ENCODE measurements around the gene MRLN.
"Not testable (repeated sequence)": the region's sequence is repeated elsewhere in the genome, so short reads cannot be mapped to it uniquely, and the experiment has no call there.

The MRLN gene

GRCh38 chr10:59750155-59750945 lies 2.9 kb downstream of the MRLN start:
- Histone ChIP-seq H3K14ac (ENCODE audit: low read length) (peak overlapping the region; percentile 42), H3K27ac (replicated peaks; ENCODE audit: low read length) (no peak overlapping the region), H4K8ac (ENCODE audit: low read depth, low read length) (no peak overlapping the region), H3K4me3 (ENCODE audit: low read length in 2 of 2) (no peak overlapping the region), H3K23ac (ENCODE audit: low read depth, low read length, poor library complexity) (no peak overlapping the region), H3K27me3 (ENCODE audit: control insufficient read depth in 3 of 3, insufficient read depth in 3 of 3, low read depth in 1 of 3, low read length in 3 of 3) (no peaks in the 10 kb centered on the region), H2AFZ (ENCODE audit: low read length) (no peak overlapping the region), H3K4me1 (ENCODE audit: control insufficient read depth in 2 of 2, insufficient read depth in 1 of 2, low read depth in 1 of 2, low read length in 2 of 2) (no peaks in the 10 kb centered on the region), H2BK5ac (ENCODE audit: low read length) (no peak overlapping the region), H3K36me3 (replicated peaks in 1 of 2; ENCODE audit: control insufficient read depth in 2 of 2, insufficient read depth in 2 of 2, low read length in 2 of 2) (no peaks in the 10 kb centered on the region), H3K4ac (ENCODE audit: low read length) (no peak overlapping the region), H3K4me2 (ENCODE audit: insufficient read depth, low read length, poor library complexity, severe bottlenecking) (no peak overlapping the region), H3K9me3 (replicated peaks in 1 of 2; ENCODE audit: control insufficient read depth in 2 of 2, insufficient read depth in 1 of 2, low read depth in 1 of 2, low read length in 2 of 2) (no peaks in the 10 kb centered on the region), H2AK5ac (ENCODE audit: low read depth, low read length) (no peak overlapping the region), H2BK12ac (ENCODE audit: low read length) (no peak overlapping the region), H3K9ac (ENCODE audit: low read depth, low read length, poor library complexity) (no peak overlapping the region), H3K79me1 (ENCODE audit: low read depth, low read length) (no peaks in the 10 kb centered on the region), H4K91ac (ENCODE audit: low read depth, low read length, poor library complexity) (no peak overlapping the region), H3K18ac (ENCODE audit: low read length) (no peak overlapping the region), H2BK15ac (ENCODE audit: low read length) (no peak overlapping the region), H2BK120ac (ENCODE audit: low read depth, low read length) (no peak overlapping the region)
- no CpG with 5 or more reads among the region's 12 CpGs for WGBS, 2 donors (ENCODE audit: extremely low coverage in 2 of 2, insufficient read length in 2 of 2, insufficient replicate concordance in 1 of 2)
- no peak for DNase-seq (ENCODE audit: low spot score)

DNA sequence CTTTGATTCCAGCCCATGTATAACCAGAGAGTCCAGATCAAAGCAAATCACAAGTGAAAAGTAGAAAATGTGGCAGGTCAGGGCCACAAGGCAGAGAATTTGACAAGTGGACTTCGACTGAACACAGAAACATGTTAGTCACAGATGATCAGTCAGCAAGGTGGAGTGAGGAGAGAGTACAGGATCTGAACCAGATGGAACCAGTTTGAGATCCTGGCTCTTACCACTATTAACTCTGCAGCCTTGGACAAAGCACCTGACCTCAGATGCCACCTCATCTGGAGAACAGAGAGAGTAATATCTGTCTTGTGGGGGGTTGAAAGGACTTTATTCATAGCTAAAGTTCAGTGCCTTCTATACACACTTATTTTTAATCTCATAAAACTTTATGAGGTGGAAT lies 4.4 kb downstream of the MRLN start:
- Histone ChIP-seq H3K36me3 (replicated peaks in 1 of 2; ENCODE audit: control insufficient read depth in 2 of 2, insufficient read depth in 2 of 2, low read length in 2 of 2) (no peaks in the 10 kb centered on the region), H2AK5ac (ENCODE audit: low read depth, low read length) (no peak overlapping the region), H3K27me3 (ENCODE audit: control insufficient read depth in 3 of 3, insufficient read depth in 3 of 3, low read depth in 1 of 3, low read length in 3 of 3) (no peaks in the 10 kb centered on the region), H2BK15ac (ENCODE audit: low read length) (no peak overlapping the region), H2BK5ac (ENCODE audit: low read length) (no peak overlapping the region), H3K27ac (replicated peaks; ENCODE audit: low read length) (no peak overlapping the region), H3K4ac (ENCODE audit: low read length) (no peak overlapping the region), H3K4me1 (ENCODE audit: control insufficient read depth in 2 of 2, insufficient read depth in 1 of 2, low read depth in 1 of 2, low read length in 2 of 2) (no peaks in the 10 kb centered on the region), H4K91ac (ENCODE audit: low read depth, low read length, poor library complexity) (no peak overlapping the region), H2BK120ac (ENCODE audit: low read depth, low read length) (no peak overlapping the region), H2AFZ (ENCODE audit: low read length) (no peak overlapping the region), H3K4me2 (ENCODE audit: insufficient read depth, low read length, poor library complexity, severe bottlenecking) (no peak overlapping the region), H3K9me3 (replicated peaks in 1 of 2; ENCODE audit: control insufficient read depth in 2 of 2, insufficient read depth in 1 of 2, low read depth in 1 of 2, low read length in 2 of 2) (no peaks in the 10 kb centered on the region), H3K18ac (ENCODE audit: low read length) (no peak overlapping the region), H3K23ac (ENCODE audit: low read depth, low read length, poor library complexity) (no peak overlapping the region), H4K8ac (ENCODE audit: low read depth, low read length) (no peak overlapping the region), H3K4me3 (ENCODE audit: low read length in 2 of 2) (no peak overlapping the region), H3K9ac (ENCODE audit: low read depth, low read length, poor library complexity) (no peak overlapping the region), H3K79me1 (ENCODE audit: low read depth, low read length) (no peaks in the 10 kb centered on the region), H2BK12ac (ENCODE audit: low read length) (no peak overlapping the region), H3K14ac (ENCODE audit: low read length) (no peak overlapping the region)
- no peak for DNase-seq (ENCODE audit: low spot score)
- WGBS, 2 donors (ENCODE audit: extremely low coverage in 2 of 2, insufficient read length in 2 of 2, insufficient replicate concordance in 1 of 2), result no CpG with 5 or more reads among the region's 1 CpG

- Histone ChIP-seq H3K9ac (ENCODE audit: low read depth, low read length, poor library complexity) (no peak overlapping the region), H3K9me3 (replicated peaks in 1 of 2; ENCODE audit: control insufficient read depth in 2 of 2, insufficient read depth in 1 of 2, low read depth in 1 of 2, low read length in 2 of 2) (no peaks in the 10 kb centered on the region), H4K8ac (ENCODE audit: low read depth, low read length) (no peak overlapping the region), H3K14ac (ENCODE audit: low read length) (no peak overlapping the region), H3K27ac (replicated peaks; ENCODE audit: low read length) (no peak overlapping the region), H3K4me3 (ENCODE audit: low read length in 2 of 2) (no peak overlapping the region), H3K23ac (ENCODE audit: low read depth, low read length, poor library complexity) (no peak overlapping the region), H3K4ac (ENCODE audit: low read length) (no peak overlapping the region), H3K18ac (ENCODE audit: low read length) (no peak overlapping the region), H3K27me3 (ENCODE audit: control insufficient read depth in 3 of 3, insufficient read depth in 3 of 3, low read depth in 1 of 3, low read length in 3 of 3) (no peaks in the 10 kb centered on the region), H2BK5ac (ENCODE audit: low read length) (no peak overlapping the region), H2AFZ (ENCODE audit: low read length) (no peak overlapping the region), H2BK120ac (ENCODE audit: low read depth, low read length) (no peak overlapping the region), H2BK12ac (ENCODE audit: low read length) (no peak overlapping the region), H2BK15ac (ENCODE audit: low read length) (no peak overlapping the region), H3K4me1 (ENCODE audit: control insufficient read depth in 2 of 2, insufficient read depth in 1 of 2, low read depth in 1 of 2, low read length in 2 of 2) (no peaks in the 10 kb centered on the region), H3K36me3 (replicated peaks in 1 of 2; ENCODE audit: control insufficient read depth in 2 of 2, insufficient read depth in 2 of 2, low read length in 2 of 2) (no peaks in the 10 kb centered on the region), H4K91ac (ENCODE audit: low read depth, low read length, poor library complexity) (no peak overlapping the region), H2AK5ac (ENCODE audit: low read depth, low read length) (no peak overlapping the region), H3K79me1 (ENCODE audit: low read depth, low read length) (no peaks in the 10 kb centered on the region), H3K4me2 (ENCODE audit: insufficient read depth, low read length, poor library complexity, severe bottlenecking) (no peak overlapping the region)
- no peak for DNase-seq (ENCODE audit: low spot score)
- WGBS, 2 donors (ENCODE audit: extremely low coverage in 2 of 2, insufficient read length in 2 of 2, insufficient replicate concordance in 1 of 2), result no CpG with 5 or more reads among the region's 2 CpGs
These were observed 8.0 kb downstream of the MRLN start for GRCh38 chr10:59745163-59745650.

DNA sequence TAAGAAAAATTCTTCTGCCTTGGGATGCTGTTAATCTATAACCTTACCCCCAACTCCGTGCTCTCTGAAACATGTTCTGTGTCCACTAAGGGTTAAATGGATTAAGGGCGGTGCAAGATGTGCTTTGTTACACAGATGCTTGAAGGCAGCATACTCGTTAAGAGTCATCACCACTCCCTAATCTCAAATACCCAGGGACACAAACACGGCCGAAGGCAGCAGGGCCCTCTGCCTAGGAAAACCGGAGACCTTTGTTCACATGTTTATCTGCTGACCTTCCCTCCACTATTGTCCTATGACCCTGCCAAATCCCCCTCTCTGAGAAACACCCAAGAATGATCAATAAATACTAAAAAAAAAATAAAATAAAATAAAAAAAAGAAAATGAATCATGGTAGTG lies 8.5 kb downstream of the MRLN start:
- H2BK15ac ChIP-seq (ENCODE audit: low read length); H3K14ac ChIP-seq (ENCODE audit: low read length); H4K91ac ChIP-seq (ENCODE audit: low read depth, low read length, poor library complexity); H3K23ac ChIP-seq (ENCODE audit: low read depth, low read length, poor library complexity); H3K18ac ChIP-seq (ENCODE audit: low read length); DNase-seq (ENCODE audit: low spot score); H3K9me3 ChIP-seq (replicated peaks in 1 of 2; ENCODE audit: control insufficient read depth in 2 of 2, insufficient read depth in 1 of 2, low read depth in 1 of 2, low read length in 2 of 2); H3K36me3 ChIP-seq (replicated peaks in 1 of 2; ENCODE audit: control insufficient read depth in 2 of 2, insufficient read depth in 2 of 2, low read length in 2 of 2); H3K79me1 ChIP-seq (ENCODE audit: low read depth, low read length); H3K27me3 ChIP-seq (ENCODE audit: control insufficient read depth in 3 of 3, insufficient read depth in 3 of 3, low read depth in 1 of 3, low read length in 3 of 3); H2AK5ac ChIP-seq (ENCODE audit: low read depth, low read length); H2BK5ac ChIP-seq (ENCODE audit: low read length); H2BK12ac ChIP-seq (ENCODE audit: low read length); H3K9ac ChIP-seq (ENCODE audit: low read depth, low read length, poor library complexity); H3K27ac ChIP-seq (replicated peaks; ENCODE audit: low read length); H3K4me1 ChIP-seq (ENCODE audit: control insufficient read depth in 2 of 2, insufficient read depth in 1 of 2, low read depth in 1 of 2, low read length in 2 of 2); H3K4ac ChIP-seq (ENCODE audit: low read length); H4K8ac ChIP-seq (ENCODE audit: low read depth, low read length); H2BK120ac ChIP-seq (ENCODE audit: low read depth, low read length); H3K4me2 ChIP-seq (ENCODE audit: insufficient read depth, low read length, poor library complexity, severe bottlenecking); H2AFZ ChIP-seq (ENCODE audit: low read length); H3K4me3 ChIP-seq (ENCODE audit: low read length in 2 of 2): not testable (repeated sequence)
- WGBS, 2 donors (ENCODE audit: extremely low coverage in 2 of 2, insufficient read length in 2 of 2, insufficient replicate concordance in 1 of 2), result no CpG with 5 or more reads among the region's 6 CpGs
